Cardiac muscle cell (in vitro differentiated cells and primary cell): Measurements from ENCODE around the gene IL4. TPM values are rescaled to one million over a fixed set of nuclear protein-coding genes. Genes with fewer than 3 reads are reported as not detected.

Experiments
- DNase-seq, 2 donors: peaks; one replicate each; pipeline versions ENCODE4 v3.0.0 to v3.0.0-alpha.2; 2010 to 2017; ENCODE audit warnings: low read depth in 1 of 2, low spot score in 1 of 2
- H3K27ac ChIP-seq: fragments of 200-600 bp; sonication (generic); 2 replicates; pipeline ENCODE4 v1.5.1; 2016
- H3K27me3 ChIP-seq: fragments of 200-600 bp; sonication (generic); 2 replicates; pipeline ENCODE4 v1.6.0; 2016; ENCODE audit warnings: control low read depth
- H3K36me3 ChIP-seq: fragments of 200-600 bp; sonication (generic); 2 replicates; pipeline ENCODE4 v1.5.1; 2016; ENCODE audit warnings: control low read depth
- H3K4me1 ChIP-seq: fragments of 200-600 bp; sonication (generic); 2 replicates; pipeline ENCODE4 v1.8.1; 2017; ENCODE audit warnings: low read depth, mild to moderate bottlenecking, mixed run types
- H3K4me3 ChIP-seq: fragments of 200-600 bp; sonication (generic); 2 replicates; pipeline ENCODE4 v1.5.1; 2016; ENCODE audit warnings: mild to moderate bottlenecking
- H3K9me3 ChIP-seq: fragments of 200-600 bp; sonication (generic); 2 replicates; pipeline ENCODE4 v1.5.1; 2017; ENCODE audit warnings: low read depth, mild to moderate bottlenecking, control low read depth
- polyA plus RNA-seq: library from polyadenylated mRNA; unstranded; fragments of >200 nt; fragmentation: Nextera tagmentation; extraction: Ambion mirVana; gene quantifications from 2 replicates; pipeline ENCODE4 v1.2.1, GENCODE V29; 2016
- total RNA-seq: library from RNA; depleted of rRNA; stranded (reverse); fragments of >200 nt; gene quantifications from 2 replicates; pipeline ENCODE4 v1.2.3, GENCODE V29; 2016
- TF ChIP-seq, protein P1 (sequence below): IDR thresholded peaks from 2 replicates; pipeline ENCODE4 v1.5.1; 2012; ENCODE audit warnings: low read depth, mild to moderate bottlenecking, low read length

The IL4 gene
- total and polyA plus RNA-seq, 2 experiments from 2014 or later: not detected

DNA sequence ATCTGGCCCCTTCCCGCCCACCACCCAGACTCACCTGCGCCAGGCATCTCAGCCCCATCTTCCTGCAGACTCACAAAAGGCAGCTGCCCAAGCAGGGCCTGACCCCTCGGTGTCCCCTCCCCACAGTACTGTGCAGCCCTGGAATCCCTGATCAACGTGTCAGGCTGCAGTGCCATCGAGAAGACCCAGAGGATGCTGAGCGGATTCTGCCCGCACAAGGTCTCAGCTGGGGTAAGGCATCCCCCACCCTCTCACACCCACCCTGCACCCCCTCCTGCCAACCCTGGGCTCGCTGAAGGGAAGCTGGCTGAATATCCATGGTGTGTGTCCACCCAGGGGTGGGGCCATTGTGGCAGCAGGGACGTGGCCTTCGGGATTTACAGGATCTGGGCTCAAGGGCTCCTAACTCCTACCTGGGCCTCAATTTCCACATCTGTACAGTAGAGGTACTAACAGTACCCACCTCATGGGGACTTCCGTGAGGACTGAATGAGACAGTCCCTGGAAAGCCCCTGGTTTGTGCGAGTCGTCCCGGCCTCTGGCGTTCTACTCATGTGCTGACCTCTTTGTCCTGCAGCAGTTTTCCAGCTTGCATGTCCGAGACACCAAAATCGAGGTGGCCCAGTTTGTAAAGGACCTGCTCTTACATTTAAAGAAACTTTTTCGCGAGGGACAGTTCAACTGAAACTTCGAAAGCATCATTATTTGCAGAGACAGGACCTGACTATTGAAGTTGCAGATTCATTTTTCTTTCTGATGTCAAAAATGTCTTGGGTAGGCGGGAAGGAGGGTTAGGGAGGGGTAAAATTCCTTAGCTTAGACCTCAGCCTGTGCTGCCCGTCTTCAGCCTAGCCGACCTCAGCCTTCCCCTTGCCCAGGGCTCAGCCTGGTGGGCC is 13.9 kb upstream of the IL4 start:
- no peak for DNase-seq
- no peaks in the 10 kb centered on the region for H3K9me3 ChIP-seq
- H3K36me3 ChIP-seq: no peaks in the 10 kb centered on the region
- H3K27me3 ChIP-seq: peaks cover 28% of the 10 kb centered on the region
- peaks cover 13% of the 10 kb centered on the region for H3K4me1 ChIP-seq
- TF ChIP-seq, protein P1, sequence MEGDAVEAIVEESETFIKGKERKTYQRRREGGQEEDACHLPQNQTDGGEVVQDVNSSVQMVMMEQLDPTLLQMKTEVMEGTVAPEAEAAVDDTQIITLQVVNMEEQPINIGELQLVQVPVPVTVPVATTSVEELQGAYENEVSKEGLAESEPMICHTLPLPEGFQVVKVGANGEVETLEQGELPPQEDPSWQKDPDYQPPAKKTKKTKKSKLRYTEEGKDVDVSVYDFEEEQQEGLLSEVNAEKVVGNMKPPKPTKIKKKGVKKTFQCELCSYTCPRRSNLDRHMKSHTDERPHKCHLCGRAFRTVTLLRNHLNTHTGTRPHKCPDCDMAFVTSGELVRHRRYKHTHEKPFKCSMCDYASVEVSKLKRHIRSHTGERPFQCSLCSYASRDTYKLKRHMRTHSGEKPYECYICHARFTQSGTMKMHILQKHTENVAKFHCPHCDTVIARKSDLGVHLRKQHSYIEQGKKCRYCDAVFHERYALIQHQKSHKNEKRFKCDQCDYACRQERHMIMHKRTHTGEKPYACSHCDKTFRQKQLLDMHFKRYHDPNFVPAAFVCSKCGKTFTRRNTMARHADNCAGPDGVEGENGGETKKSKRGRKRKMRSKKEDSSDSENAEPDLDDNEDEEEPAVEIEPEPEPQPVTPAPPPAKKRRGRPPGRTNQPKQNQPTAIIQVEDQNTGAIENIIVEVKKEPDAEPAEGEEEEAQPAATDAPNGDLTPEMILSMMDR: no peak
- no peak overlapping the region for H3K27ac ChIP-seq
- H3K4me3 ChIP-seq: no peak overlapping the region

DNA sequence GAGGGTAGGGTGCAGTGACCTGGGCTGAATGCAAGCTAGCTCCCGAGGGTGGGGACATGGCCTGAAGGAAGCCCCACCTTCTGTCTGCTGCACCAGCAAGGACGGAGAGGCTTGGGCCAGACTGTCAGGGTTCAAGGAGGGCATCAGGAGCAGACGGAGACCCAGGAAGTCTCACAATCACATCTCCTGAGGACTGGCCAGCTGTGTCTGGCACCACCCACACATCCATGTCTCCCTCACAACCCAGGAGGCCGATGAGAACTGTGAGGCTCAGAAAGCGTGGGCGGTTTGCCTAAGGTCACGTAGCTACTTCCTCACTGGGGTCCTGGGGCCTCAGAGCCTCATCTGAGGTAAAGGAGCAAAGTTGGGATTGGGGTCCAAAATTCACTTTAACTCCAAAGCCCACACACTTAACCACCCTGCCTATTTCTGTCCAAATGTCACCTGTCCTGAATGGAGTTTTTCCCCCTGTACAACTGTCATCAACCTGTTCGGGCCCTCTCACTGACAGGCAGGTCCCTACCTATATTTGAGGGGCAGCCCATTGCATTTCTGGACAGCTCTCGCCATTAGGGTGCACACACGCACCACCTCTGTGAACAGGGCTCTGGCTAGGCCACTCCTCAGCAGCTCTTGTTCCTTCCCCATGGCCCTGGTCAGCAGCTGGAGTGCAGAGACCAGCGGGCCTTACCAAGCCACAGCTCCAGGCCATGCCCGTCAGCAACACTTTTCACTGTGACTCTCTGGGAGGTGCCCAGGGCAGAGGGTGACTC is 12.4 kb upstream of the IL4 start:
- H3K9me3 ChIP-seq: no peaks in the 10 kb centered on the region
- H3K27me3 ChIP-seq: peaks cover 13% of the 10 kb centered on the region
- no peaks in the 10 kb centered on the region for H3K36me3 ChIP-seq
- no peak overlapping the region for H3K4me3 ChIP-seq
- peaks cover 13% of the 10 kb centered on the region for H3K4me1 ChIP-seq
- no peak for DNase-seq
- TF ChIP-seq, protein P1: no peak
- H3K27ac ChIP-seq: no peak overlapping the region

DNA sequence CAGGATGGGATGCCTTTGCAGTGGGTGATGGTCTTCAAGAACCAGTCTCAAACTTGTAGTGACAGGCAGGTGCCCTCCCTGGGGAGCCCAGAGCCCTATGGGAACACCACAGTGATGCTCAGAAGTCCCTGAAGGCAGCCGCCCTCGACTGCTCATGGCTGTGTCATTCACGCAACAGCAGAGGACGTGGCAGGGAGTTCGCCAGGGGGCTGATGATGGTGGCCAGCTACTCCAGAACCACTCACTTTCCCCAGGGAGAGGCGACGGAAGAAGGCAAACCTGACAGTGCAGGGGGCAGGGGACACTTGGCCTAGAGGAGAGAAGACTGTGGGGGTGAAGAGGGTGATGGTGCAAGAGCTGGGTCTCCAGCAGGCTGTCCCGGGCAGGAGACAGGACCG is 11.8 kb upstream of the IL4 start:
- Histone ChIP-seq H3K9me3 (no peaks in the 10 kb centered on the region), H3K4me3 (no peak overlapping the region), H3K36me3 (no peaks in the 10 kb centered on the region), H3K4me1 (peaks cover 13% of the 10 kb centered on the region), H3K27me3 (peaks cover 7% of the 10 kb centered on the region), H3K27ac (no peak overlapping the region)
- no peak for DNase-seq
- TF ChIP-seq, protein P1: no peak

DNA sequence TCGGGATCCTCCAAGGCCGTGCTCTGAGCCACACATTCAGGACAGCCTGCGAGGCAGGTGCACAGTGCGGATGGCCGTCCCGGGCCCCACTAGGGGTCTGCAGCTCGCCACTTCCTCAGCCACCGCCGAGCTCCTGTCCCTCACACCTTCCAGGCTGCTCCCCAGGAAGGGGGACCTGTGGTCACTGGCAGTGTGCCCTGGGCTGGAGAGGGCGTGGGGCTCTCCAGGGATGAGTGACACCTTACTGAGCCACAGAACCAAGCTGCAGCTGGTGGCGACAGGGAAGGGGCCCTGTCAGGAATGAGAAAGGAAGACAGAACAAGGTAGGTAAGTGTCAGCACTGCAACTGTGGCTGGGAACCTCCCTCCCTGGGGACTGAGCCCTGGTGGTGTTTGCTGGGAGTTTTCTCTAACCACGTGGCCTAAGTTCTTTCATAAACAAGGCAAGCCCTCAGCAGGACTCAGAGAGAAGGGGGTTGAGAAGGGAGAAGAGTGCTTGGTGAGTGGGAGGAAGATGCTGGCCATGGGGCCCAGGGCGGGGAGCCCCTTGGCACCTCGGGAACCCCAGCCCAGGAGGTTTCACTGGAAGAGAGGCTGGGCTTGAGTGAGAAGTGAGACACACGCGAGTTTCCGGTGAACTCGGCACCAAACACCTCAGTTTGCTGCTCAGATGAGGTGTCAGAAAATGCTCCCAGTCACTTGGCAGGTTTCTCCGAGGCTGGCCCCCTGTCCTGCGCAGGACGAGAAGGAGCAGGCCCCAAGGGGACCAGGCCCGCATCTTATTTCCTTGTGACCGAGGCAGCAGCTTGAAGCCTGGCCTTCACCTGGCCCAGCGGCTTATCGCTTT is 10.6 kb upstream of the IL4 start:
- Histone ChIP-seq H3K27ac (no peak overlapping the region), H3K36me3 (no peaks in the 10 kb centered on the region), H3K4me1 (peaks cover 13% of the 10 kb centered on the region), H3K9me3 (no peaks in the 10 kb centered on the region), H3K4me3 (no peak overlapping the region), H3K27me3 (no peaks in the 10 kb centered on the region)
- peak in 1 of 2 donors; percentile 23 for DNase-seq
- TF ChIP-seq, protein P1: no peak
